Esophagus muscularis mucosa (tissue), 4 donors: ENCODE results near the gene BTBD19.

ENCODE experiments used
- CTCF ChIP-seq, 3 experiments: fragments of 200-600 bp in 2 of 3; fragments of 450-650 bp in 1 of 3; sonication (generic) in 2 of 3; IDR thresholded peaks; one replicate each; pipeline ENCODE4 v1.5.1; 2017 to 2019; ENCODE audit warnings: antibody characterized with exemption in 3 of 3, mild to moderate bottlenecking in 2 of 3, moderate library complexity in 1 of 3
- EP300 ChIP-seq: sonication (generic); formaldehyde crosslinking; IDR thresholded peaks from one replicate; pipeline ENCODE4 v1.6.1; 2017; ENCODE audit warnings: antibody characterized with exemption
- POLR2A ChIP-seq: fragments of 450-650 bp; IDR thresholded peaks from one replicate; pipeline ENCODE4 v1.6.1; 2017; ENCODE audit warnings: antibody characterized with exemption, moderate library complexity, mild to moderate bottlenecking, low read depth
- POLR2AphosphoS5 ChIP-seq, 2 donors: sonication (generic); formaldehyde crosslinking; IDR thresholded peaks; one replicate each; pipeline ENCODE4 v1.6.1; 2017; ENCODE audit warnings: antibody characterized with exemption in 2 of 2

DNA sequence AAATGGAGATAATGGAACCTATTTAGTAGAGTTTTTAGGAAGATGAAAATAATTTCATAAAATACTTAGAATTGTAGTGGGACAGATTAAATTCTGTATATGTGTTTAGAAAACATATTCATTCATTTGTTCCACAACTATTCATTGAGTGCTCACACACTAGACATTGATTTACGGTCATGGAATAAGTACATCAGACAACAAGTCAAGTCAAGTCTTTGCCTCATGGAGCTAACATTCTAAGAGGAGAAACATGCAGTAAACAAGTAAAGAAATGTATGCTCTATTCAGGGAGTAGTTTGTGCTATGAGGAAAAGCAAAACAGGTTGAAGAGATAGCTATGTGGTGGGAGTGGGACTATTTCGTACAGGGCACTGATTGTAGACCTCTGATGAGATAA is 9.0 kb downstream of the BTBD19 start:
- TF ChIP-seq POLR2A (no peak), CTCF (IDR thresholded peaks at IDR 0.05) (no peak), EP300 (no peak), POLR2AphosphoS5 (IDR thresholded peaks at IDR 0.05) (no peak)
